ENCODE measurements around the gene EXOC3. TPM values are rescaled to one million over a fixed set of nuclear protein-coding genes. Genes with fewer than 3 reads are reported as not detected.

Gene EXOC3
- polyA plus RNA-seq, 1 experiment: 27.3 TPM

DNA sequence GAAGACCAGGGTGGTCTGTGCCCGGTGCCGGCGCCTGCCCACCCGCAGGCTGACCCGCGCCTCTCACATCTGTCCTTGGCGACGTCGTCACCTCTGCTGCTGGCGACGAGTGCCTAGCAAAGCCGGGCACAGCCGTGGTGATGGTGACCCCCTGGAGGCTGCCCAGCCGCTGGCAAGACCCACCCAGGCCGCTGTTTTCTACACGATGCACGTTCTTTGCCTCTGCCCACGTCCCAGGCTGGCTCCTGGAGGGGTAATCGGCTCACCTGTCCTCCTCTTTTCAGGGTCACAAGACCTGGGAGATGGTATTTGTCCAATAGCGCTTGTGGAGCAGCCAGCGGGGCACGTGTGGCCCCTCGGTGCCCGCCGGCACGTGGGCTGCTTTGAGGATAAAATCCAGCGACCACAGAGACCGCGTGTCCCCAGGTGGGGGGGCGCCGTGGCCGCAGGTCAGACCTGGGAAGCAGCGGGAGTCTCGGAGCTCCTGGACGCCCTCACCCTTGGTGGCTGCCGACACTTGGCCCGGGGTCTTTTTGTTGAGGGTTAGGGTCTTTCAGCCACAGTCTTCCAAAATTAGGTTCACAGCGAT is 51.8 kb downstream of the EXOC3 start:
- Histone ChIP-seq H3K27ac (ENCODE audit: low read depth, low read length) (no peak overlapping the region), H3K9me3 (ENCODE audit: control insufficient read depth, insufficient read depth, low read length) (peaks cover 11% of the 10 kb centered on the region; the same call in 1 of the 2 replicates), H3K27me3 (ENCODE audit: control insufficient read depth, insufficient read depth, low read length) (peaks cover 23% of the 10 kb centered on the region), H3K4me3 (ENCODE audit: low read depth, low read length) (no peak overlapping the region)
- ChIA-PET CTCF (no interaction called here), POLR2A (no interaction called here)
- no peak for TF ChIP-seq CTCF (IDR thresholded peaks at IDR 0.05; ENCODE audit: low read depth, low read length)
- no peak for DNase-seq (ENCODE audit: low read depth, low spot score)

GRCh38 chr5:496028-496427 is 53.1 kb downstream of the EXOC3 start:
- H3K4me3 ChIP-seq (ENCODE audit: low read depth, low read length): no peak overlapping the region
- CTCF ChIA-PET: no interaction called here
- POLR2A ChIA-PET: no interaction called here
- H3K27me3 ChIP-seq (ENCODE audit: control insufficient read depth, insufficient read depth, low read length): peaks cover 19% of the 10 kb centered on the region
- H3K27ac ChIP-seq (ENCODE audit: low read depth, low read length): no peak overlapping the region
- peaks cover 13% of the 10 kb centered on the region; the same call in 1 of the 2 replicates for H3K9me3 ChIP-seq (ENCODE audit: control insufficient read depth, insufficient read depth, low read length)
- DNase-seq (ENCODE audit: low read depth, low spot score): no peak
- no peak for TF ChIP-seq CTCF (IDR thresholded peaks at IDR 0.05; ENCODE audit: low read depth, low read length)

DNA sequence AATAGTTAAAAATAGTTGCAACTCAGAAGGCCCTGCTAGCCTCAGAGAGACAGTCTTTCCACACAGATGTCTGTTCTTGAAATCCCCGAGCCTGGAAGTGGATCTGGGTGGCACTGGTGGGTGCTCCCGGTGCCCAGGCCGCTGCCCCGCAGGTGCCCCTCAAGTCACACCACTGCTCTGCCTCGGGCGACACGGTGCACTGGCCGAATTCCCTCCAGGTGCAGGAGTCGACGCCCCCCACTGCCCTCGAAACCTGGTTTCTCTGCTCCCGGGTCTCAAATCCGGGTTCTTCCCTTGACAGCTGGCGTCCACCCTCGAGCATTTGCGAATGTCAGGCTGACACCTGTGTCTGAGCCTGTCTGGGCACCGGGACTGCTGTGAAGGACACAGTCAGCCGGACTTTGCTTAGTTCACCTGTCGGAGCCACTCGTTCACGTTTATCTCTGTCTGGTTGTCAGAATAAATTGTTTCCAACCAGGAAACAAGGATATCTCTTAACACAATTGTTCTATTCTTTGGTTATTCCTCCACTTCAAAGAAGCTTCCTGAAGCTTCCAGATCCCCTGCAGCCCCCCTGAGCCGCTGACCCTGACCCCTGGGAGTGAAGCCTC is 54.2 kb downstream of the EXOC3 start:
- no peak overlapping the region for H3K4me3 ChIP-seq (ENCODE audit: low read depth, low read length)
- POLR2A ChIA-PET: no interaction called here
- no peak for TF ChIP-seq CTCF (IDR thresholded peaks at IDR 0.05; ENCODE audit: low read depth, low read length)
- CTCF ChIA-PET: no interaction called here
- H3K27ac ChIP-seq (ENCODE audit: low read depth, low read length): no peak overlapping the region
- H3K9me3 ChIP-seq (ENCODE audit: control insufficient read depth, insufficient read depth, low read length): peaks cover 11% of the 10 kb centered on the region; the same call in 1 of the 2 replicates
- no peak for DNase-seq (ENCODE audit: low read depth, low spot score)
- peaks cover 26% of the 10 kb centered on the region for H3K27me3 ChIP-seq (ENCODE audit: control insufficient read depth, insufficient read depth, low read length)

GRCh38 chr5:497871-498509 is 55.0 kb downstream of the EXOC3 start:
- no peak for TF ChIP-seq CTCF (IDR thresholded peaks at IDR 0.05; ENCODE audit: low read depth, low read length)
- no peak for DNase-seq (ENCODE audit: low read depth, low spot score)
- H3K9me3 ChIP-seq (ENCODE audit: control insufficient read depth, insufficient read depth, low read length): peaks cover 11% of the 10 kb centered on the region; the same call in 1 of the 2 replicates
- no peak overlapping the region for H3K4me3 ChIP-seq (ENCODE audit: low read depth, low read length)
- ChIA-PET CTCF (no interaction called here), POLR2A (no interaction called here)
- no peak overlapping the region for H3K27ac ChIP-seq (ENCODE audit: low read depth, low read length)
- peaks cover 24% of the 10 kb centered on the region for H3K27me3 ChIP-seq (ENCODE audit: control insufficient read depth, insufficient read depth, low read length)
